ENCODE measurements around the gene NHLRC4.

GRCh38 chr16:525123-525519, 41.7 kb upstream of the NHLRC4 start:
- no peak for TF ChIP-seq EZH2 (IDR thresholded peaks at IDR 0.05)
- TF ChIP-seq POLR2AphosphoS5 (IDR thresholded peaks at IDR 0.05; ENCODE audit: borderline replicate concordance, low read depth, low read length), result no peak; the same call in 1 of the 2 replicates
- TF ChIP-seq FOXP2 (optimal IDR thresholded peaks at IDR 0.05; ENCODE audit: control extremely low read depth, extremely low read length, insufficient read depth), result no peak

Data from SK-N-MC (cell line).